A549 treated with AZD2906 at 1 μM for 4 hours (cell line): ENCODE measurements around the gene JAG1. TPM values are rescaled to one million over a fixed set of nuclear protein-coding genes. Genes with fewer than 3 reads are reported as not detected.

Source experiments
- total RNA-seq: library from RNA; stranded (reverse); fragments of 200-300 nt; extraction: Qiagen RNA extraction; gene quantifications from 5 replicates; pipeline ENCODE4 v1.2.3, GENCODE V29; 2022

JAG1 gene
- total RNA-seq = 37.3 to 50.6 TPM (median 39.2 TPM) in 5 replicates

DNA sequence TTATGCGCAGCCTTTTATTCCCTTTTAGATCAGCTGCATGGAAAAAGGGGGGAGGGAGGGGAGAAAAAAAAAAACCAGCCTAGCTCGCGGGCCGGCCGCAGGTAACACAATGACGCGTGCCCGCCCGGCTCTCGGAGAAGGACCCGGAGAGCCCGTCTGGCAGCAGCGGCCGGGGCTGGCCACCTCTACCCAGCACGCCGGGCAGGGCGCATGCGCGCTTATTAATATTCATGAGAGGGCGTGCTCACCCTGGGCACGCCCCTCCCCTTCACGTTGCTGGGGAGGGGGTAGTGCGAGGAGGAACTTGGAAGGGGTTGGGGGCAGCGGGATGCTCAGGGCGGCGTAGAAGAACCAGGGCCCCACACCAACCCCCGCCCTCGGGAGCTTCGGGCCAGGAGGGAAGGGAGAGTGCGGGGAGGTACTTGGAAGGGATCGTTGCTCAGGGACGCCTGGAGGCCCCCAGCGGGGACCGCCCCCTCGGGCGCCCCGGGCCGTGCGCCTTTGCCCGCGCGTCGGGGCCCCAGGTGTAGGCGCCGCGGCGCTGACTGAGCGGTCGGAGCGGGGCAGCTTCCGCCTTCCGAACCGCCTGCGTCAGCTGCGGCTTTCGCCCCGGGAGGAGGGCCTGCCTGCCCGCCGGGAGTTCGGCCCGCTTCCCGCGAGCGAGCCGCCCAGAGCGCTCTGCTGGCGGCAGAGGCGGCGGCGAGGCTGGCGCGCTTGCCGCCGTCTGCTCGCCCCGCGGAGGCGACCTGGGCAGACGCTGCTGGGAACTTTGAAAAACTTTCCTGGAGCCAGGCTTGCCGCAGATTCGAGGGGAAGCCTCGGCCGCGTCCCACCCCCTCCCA, at the start of gene JAG1:
TSS of gene JAG1 (minus strand) at position 158 of the 842 bp plus-strand sequence. CDS start 469 bp downstream, outside the sequence.

Other genes with a start within 250 kb of the JAG1 start
- 13.1 to 17.8 TPM (median 17.5 TPM) in 5 replicates for gene MKKS, start 239.8 kb downstream of the JAG1 start, total RNA-seq
- 2.0 to 2.9 TPM (median 2.3 TPM) in 5 replicates for gene SLX4IP, start 238.7 kb downstream of the JAG1 start, total RNA-seq